IPS DF 4.7 (cell line): Measurements from ENCODE around the gene OLFM2.
A peak's percentile ranks its signal among the peaks of the same experiment; 100 is the strongest.
"Not testable (repeated sequence)": the region's sequence is repeated elsewhere in the genome, so short reads cannot be mapped to it uniquely, and the experiment has no call there.

Experiments
- DNase-seq: peaks from one replicate; pipeline ENCODE4 v3.0.0-alpha.2; 2013; ENCODE audit warnings: low spot score; ENCODE audit errors: extremely low read depth

The OLFM2 gene

DNA sequence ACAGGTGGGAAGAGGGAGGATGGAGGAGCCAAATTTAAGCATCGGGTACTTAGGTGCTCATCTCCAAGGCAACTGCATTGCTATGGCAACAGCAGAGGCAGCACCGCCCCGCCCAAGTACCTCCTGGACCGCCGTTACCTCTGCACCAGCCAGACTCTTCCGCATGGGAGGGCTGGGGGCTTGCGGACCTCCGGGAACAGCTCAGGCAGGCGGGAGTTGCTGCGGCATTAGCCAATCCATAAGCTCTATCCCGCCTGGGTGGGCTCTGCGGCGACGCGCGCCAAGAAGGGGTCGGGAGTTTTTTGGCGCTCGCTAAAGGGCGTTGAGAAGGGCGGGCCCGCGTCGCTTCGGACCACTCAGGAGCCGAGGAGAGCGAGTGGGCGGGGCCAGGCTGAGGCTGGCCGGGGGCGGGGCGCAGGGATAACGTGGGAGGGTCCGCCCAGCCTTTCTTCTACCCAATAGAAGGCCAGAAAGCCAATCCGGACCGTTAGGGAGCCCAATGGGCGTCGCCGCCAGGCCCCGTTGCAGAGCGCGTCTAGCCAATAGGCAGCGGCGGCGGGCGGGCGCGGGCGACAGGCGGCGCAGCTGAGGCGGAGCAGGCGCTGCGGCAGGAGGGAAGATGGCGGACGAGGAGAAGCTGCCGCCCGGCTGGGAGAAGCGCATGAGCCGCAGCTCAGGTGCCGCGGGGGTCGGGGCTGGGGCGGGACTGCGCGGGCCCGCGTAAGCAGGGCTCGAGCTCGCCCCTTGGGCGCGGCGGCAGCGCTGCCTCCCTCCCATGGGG lies 101.4 kb downstream of the OLFM2 start, which contains the start of gene PIN1:
Gene PIN1, plus strand, starts transcription at position 593 of the 781 bp plus-strand sequence. Its CDS starts 27 bp downstream, at position 620.
- no peak for DNase-seq

- DNase-seq, result no peak
Observed at GRCh38 chr19:9834307-9834725, 102.0 kb downstream of the OLFM2 start.

- DNase-seq, result no peak
Observed at GRCh38 chr19:9828551-9829063, 107.7 kb downstream of the OLFM2 start.

- no peak for DNase-seq
Observed at GRCh38 chr19:9827289-9828238, 108.8 kb downstream of the OLFM2 start, which contains the start of gene UBL5. Gene UBL5 (plus strand): TSS chr19:9827918. CDS start chr19:9828338, 420 bp downstream.

GRCh38 chr19:9823816-9824215 lies 112.5 kb downstream of the OLFM2 start:
- no peak for DNase-seq

- not testable (repeated sequence) for DNase-seq
Observed at GRCh38 chr19:9820034-9820433, 116.3 kb downstream of the OLFM2 start.

GRCh38 chr19:9819596-9819909 lies 116.8 kb downstream of the OLFM2 start:
- DNase-seq, result peak; percentile 84

DNA sequence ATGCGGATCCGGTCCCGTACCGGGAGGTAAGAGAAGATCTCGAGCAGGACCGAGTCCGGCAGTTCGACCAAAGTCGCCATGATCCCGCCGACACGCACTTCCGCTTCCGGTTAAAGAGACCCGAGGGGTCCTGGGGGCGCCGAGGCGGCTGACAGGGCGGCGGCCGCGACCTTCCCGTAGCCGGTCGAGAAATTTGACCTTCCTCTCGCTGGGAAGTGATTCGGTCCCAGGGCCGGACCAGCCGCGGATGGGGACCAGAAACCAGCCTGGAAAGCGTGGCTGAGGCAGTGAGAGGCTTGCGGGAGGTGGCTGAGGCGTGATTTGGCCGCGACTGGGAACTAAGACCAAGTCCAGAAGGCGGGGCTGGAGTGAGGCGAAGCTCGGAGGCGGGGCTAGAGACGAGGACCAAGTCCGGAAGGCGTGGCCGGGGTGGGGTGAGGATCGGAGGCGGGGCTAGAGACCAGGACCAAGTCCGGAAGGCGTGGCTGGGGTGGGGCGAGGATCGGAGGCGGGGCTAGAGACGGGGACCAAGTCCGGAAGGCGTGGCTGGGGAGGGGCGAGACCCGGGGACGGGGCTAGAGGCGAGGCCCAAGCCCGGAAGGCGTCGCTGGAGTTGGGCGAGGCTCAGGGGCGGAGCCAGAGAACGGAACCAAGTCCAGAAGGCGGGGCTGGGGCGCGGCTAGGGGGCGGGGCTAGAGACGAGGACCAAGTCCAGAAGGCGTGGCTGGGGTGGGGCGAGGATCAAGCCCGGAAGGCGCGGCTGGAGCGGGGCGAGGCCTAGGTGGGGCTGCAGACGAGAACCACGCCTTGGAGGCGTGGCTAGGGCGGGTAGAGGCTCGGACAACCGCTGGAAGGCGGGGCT lies 117.3 kb downstream of the OLFM2 start, which contains the start of gene FBXL12:
Gene FBXL12, minus strand, starts transcription at position 346 of the 862 bp plus-strand sequence. Its CDS starts 266 bp downstream, at position 80.
- DNase-seq, result peak; percentile 92

DNA sequence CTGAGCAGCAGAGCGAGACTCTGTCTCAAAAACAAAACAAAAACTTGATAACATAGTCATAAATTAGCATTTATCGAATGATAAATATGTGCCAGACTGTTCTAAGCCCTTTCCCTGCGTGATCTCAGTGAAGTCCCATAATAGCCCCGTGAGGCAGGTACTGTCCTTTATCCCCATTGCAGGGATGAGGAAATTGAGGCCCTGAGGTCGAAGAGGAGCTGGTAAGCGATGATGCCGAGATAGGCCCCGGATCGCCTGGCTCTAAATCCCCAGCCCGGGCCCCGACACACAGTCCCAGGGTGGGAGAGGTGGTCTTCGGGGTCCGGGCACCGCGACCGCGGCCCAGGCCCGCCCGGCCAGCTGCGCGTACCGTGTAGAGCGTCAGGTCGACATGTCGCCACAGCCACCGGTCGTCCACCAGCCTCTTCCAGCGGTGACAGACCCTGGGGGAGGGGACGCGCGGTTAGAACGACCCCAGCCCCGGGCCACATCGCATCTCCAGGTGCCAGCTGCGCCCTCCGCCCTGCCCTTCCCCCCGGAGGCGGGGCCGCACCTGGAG lies 118.1 kb downstream of the OLFM2 start:
- DNase-seq, result no peak

DNA sequence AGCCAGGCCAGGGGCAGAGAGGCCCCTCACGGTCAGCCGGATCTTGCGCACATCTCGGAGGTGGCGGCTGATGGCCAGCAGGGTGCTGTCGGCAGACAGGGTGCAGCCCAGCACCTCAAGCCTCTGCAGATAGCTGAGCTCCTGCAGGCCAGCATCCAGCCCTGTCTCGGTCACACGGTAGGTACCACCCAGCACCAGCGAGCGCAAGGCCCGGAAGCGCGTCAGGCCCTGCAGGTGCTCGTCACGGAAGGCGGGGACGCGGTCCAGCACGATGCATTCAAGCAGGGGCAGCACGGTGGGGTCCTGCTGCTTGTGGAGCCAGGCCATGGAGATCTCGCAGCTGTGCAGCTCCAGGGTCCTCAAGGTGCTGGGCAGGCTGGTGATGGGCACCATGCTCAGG lies 125.2 kb downstream of the OLFM2 start:
- DNase-seq, result no peak

DNA sequence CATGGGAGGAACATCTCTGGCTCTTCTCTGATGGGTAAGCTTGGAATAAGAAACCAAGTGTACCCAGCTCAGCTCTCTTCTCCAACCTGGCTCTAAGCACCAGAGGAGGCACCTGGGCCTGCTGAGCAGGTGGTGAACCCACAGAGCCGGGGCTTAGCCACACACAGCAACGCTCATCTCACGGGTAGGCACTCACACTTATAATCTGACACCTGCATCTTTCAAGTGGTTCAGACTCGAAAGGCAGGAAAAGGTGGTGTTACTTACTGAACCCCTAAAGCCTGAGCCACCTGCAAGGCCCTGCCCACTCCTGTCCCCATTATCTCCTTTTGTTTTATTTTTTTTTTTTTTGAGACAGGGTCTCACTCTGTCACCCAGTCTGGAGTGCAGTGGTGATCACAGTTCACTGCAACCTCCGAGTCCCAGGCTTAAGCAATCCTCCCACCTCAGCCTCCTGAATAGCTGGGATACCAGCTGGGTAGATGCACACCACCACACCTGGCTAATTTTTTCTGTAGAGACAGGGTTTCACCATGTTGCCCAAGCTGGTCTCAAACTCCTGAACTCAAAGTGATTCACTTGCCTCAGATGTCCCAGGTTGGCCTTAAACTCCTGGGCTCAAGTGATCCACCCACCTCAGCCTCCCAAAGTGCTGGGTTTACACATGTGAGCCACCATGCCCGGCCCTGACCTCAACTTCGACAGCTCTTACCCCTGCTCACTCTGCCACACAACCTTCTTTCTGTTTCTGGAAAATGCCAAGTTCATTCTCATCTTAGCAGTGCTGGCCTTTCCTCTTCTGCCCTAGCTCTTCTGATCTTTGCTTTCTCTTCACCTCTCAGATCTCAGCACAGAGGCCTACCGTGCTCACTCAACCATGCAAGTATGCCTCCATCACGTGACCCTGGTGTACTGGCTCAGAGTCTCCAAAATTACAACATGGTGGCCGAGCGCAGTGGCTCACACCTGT lies 127.2 kb downstream of the OLFM2 start:
- no peak for DNase-seq

- DNase-seq, result no peak
Observed at GRCh38 chr19:9806803-9807202, 129.5 kb downstream of the OLFM2 start.
